Hematopoietic multipotent progenitor cell treated with erythropoietin and hydrocortisone succinate and interleukin-3 and kit ligand, for 15 days (in vitro differentiated cells): Measurements from ENCODE around the gene PFKFB4.
"Not testable (repeated sequence)": the region's sequence is repeated elsewhere in the genome, so short reads cannot be mapped to it uniquely, and the experiment has no call there.

Experiments
- DNase-seq: peaks from one replicate; pipeline ENCODE4 v3.0.0-alpha.2; 2015; ENCODE audit warnings: low spot score

PFKFB4 gene

GRCh38 chr3:48492461-48493202 is 64.0 kb downstream of the PFKFB4 start:
- no peak for DNase-seq

GRCh38 chr3:48486952-48487351 is 69.7 kb downstream of the PFKFB4 start:
- no peak for DNase-seq

- DNase-seq: not testable (repeated sequence)
These were observed 73.8 kb downstream of the PFKFB4 start for GRCh38 chr3:48482822-48483221.

GRCh38 chr3:48480891-48481290 is 75.7 kb downstream of the PFKFB4 start:
- DNase-seq: not testable (repeated sequence)

- no peak for DNase-seq
These were observed 77.7 kb downstream of the PFKFB4 start for GRCh38 chr3:48478626-48479555.

- no peak for DNase-seq
These were observed 78.6 kb downstream of the PFKFB4 start for GRCh38 chr3:48477959-48478520.

- DNase-seq: no peak
These were observed 80.1 kb downstream of the PFKFB4 start for GRCh38 chr3:48476426-48477053.

GRCh38 chr3:48475188-48475587 is 81.4 kb downstream of the PFKFB4 start:
- DNase-seq: no peak

GRCh38 chr3:48474619-48475018 is 82.0 kb downstream of the PFKFB4 start:
- DNase-seq: no peak

GRCh38 chr3:48474031-48474430 is 82.6 kb downstream of the PFKFB4 start:
- DNase-seq: not testable (repeated sequence)

GRCh38 chr3:48473617-48473952 is 83.0 kb downstream of the PFKFB4 start:
- DNase-seq: no peak

- peak; percentile 96 for DNase-seq
These were observed 83.5 kb downstream of the PFKFB4 start for GRCh38 chr3:48472923-48473616.

- no peak for DNase-seq
These were observed 84.0 kb downstream of the PFKFB4 start for GRCh38 chr3:48472673-48472922.

GRCh38 chr3:48470286-48470685 is 86.3 kb downstream of the PFKFB4 start:
- DNase-seq: no peak

GRCh38 chr3:48469046-48469915 is 87.3 kb downstream of the PFKFB4 start:
- DNase-seq: no peak

- no peak for DNase-seq
These were observed 88.3 kb downstream of the PFKFB4 start for GRCh38 chr3:48468329-48468731.
